Chondrocyte (in vitro differentiated cells): Measurements from ENCODE around the gene BEST4. TPM values are rescaled to one million over a fixed set of nuclear protein-coding genes. Genes with fewer than 3 reads are reported as not detected.
"Not testable (repeated sequence)": the region's sequence is repeated elsewhere in the genome, so short reads cannot be mapped to it uniquely, and the experiment has no call there.

Experiments
- DNase-seq: peaks from one replicate; pipeline ENCODE4 v3.0.0; 2021; ENCODE audit warnings: mixed read lengths, low spot score
- H3K27ac Mint-ChIP-seq: one replicate; pipeline ENCODE4 v1.8.0; 2021; ENCODE audit warnings: mild to moderate bottlenecking, moderate library complexity, mixed read lengths; ENCODE audit not compliant: unreplicated experiment
- H3K27me3 Mint-ChIP-seq: 2 replicates; pipeline ENCODE4 v1.8.0; 2021; ENCODE audit warnings: low read depth, mixed read lengths
- H3K36me3 Mint-ChIP-seq: 2 replicates; pipeline ENCODE4 v1.8.0; 2021; ENCODE audit warnings: low read depth, mixed read lengths
- H3K4me1 Mint-ChIP-seq: 2 replicates; pipeline ENCODE4 v1.8.0; 2021; ENCODE audit warnings: low read depth, mild to moderate bottlenecking, mixed read lengths
- H3K4me3 Mint-ChIP-seq: one replicate; pipeline ENCODE4 v1.8.0; 2021; ENCODE audit warnings: mild to moderate bottlenecking, moderate library complexity, mixed read lengths; ENCODE audit not compliant: unreplicated experiment
- H3K9me3 Mint-ChIP-seq: 2 replicates; pipeline ENCODE4 v1.8.0; 2021; ENCODE audit warnings: low read depth, mixed read lengths
- total RNA-seq: library from RNA; stranded (reverse); gene quantifications from 3 replicates; pipeline ENCODE4 v1.2.1, GENCODE V29; 2021
- TF ChIP-seq, protein P1 (sequence below): fragments of 200-600 bp; sonication (generic); IDR thresholded peaks from 2 replicates; pipeline ENCODE4 v1.5.0; 2021; ENCODE audit warnings: antibody characterized with exemption, mild to moderate bottlenecking, moderate library complexity

BEST4 gene
- total RNA-seq, 1 donor from 2014 or later, result 0.37 TPM

- Mint-ChIP-seq H3K4me3 (peak overlapping the region; percentile 91), H3K9me3 (no peaks in the 10 kb centered on the region), H3K36me3 (no peaks in the 10 kb centered on the region), H3K4me1 (peaks cover 15% of the 10 kb centered on the region), H3K27me3 (no peaks in the 10 kb centered on the region), H3K27ac (peak overlapping the region; percentile 97)
- DNase-seq, result no peak
- TF ChIP-seq, protein P1, sequence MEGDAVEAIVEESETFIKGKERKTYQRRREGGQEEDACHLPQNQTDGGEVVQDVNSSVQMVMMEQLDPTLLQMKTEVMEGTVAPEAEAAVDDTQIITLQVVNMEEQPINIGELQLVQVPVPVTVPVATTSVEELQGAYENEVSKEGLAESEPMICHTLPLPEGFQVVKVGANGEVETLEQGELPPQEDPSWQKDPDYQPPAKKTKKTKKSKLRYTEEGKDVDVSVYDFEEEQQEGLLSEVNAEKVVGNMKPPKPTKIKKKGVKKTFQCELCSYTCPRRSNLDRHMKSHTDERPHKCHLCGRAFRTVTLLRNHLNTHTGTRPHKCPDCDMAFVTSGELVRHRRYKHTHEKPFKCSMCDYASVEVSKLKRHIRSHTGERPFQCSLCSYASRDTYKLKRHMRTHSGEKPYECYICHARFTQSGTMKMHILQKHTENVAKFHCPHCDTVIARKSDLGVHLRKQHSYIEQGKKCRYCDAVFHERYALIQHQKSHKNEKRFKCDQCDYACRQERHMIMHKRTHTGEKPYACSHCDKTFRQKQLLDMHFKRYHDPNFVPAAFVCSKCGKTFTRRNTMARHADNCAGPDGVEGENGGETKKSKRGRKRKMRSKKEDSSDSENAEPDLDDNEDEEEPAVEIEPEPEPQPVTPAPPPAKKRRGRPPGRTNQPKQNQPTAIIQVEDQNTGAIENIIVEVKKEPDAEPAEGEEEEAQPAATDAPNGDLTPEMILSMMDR, result no peak
These were observed 47.8 kb downstream of the BEST4 start for GRCh38 chr1:44740179-44740617.

DNA sequence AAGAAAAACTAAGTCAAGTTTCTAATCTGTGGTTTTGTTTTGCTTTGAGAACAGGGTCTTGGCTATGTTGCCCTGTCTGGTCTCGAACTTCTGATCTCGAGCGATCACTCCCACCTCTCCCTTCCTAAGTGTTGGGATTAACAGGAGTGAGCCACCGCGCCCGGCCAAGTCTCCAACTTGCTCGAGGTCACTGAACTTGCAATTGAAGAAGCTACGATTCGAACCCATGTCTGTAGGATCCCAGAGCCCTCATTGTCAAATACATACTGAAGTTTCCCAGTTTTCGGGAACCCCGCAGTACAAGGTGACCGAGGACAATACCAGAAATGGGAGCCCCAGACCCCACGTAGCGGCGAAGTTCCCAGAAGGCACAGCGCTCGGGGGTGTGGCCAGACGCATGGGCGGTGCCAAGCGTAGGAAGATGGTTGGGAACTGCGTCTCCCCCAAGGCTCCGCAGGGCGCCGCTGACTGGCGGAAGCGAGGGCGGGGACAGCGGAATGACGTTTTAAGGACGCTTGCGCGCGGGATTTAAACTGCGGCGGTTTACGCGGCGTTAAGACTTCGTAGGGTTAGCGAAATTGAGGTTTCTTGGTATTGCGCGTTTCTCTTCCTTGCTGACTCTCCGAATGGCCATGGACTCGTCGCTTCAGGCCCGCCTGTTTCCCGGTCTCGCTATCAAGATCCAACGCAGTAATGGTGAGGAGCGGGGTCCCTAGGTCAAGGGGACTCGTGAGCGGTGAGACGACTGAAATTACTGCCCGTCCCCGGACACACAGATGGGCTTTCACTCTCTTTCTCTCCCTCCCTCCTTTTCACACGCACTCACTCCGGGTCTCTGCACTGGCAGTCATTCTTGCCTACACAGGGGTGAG, 48.4 kb downstream of the BEST4 start, which contains the start of gene KIF2C:
KIF2C (plus strand) TSS at position 531 of the 872 bp plus-strand sequence; CDS start at position 627, 96 bp downstream.
- Mint-ChIP-seq H3K27ac (peak within 1 kb of the TSS; percentile 97), H3K36me3 (no peaks in the 10 kb centered on the region), H3K9me3 (no peaks in the 10 kb centered on the region), H3K4me1 (peaks cover 15% of the 10 kb centered on the region), H3K4me3 (peak within 1 kb of the TSS; percentile 91), H3K27me3 (no peaks in the 10 kb centered on the region)
- DNase-seq, result peak; percentile 98
- TF ChIP-seq, protein P1, result peak; percentile 13

DNA sequence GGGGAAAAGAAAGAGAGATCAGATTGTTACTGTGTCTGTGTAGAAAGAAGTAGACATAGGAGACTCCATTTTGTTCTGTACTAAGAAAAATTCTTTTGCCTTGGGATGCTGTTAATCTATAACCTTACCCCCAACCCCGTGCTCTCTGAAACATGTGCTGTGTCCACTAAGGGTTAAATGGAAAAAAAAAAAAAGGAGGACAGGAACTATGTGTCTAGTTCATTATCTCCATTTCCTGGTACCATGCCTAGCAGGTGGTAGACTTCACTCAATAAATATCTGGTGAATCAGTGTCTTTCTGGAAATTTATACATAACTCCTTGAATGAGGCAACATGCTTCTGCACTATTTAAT, 49.0 kb downstream of the BEST4 start:
- DNase-seq, H3K27me3 Mint-ChIP-seq, H3K9me3 Mint-ChIP-seq, H3K36me3 Mint-ChIP-seq: not testable (repeated sequence)
- Mint-ChIP-seq H3K4me3 (peak overlapping the region; percentile 91), H3K4me1 (peaks cover 15% of the 10 kb centered on the region), H3K27ac (peak overlapping the region; percentile 97)

DNA sequence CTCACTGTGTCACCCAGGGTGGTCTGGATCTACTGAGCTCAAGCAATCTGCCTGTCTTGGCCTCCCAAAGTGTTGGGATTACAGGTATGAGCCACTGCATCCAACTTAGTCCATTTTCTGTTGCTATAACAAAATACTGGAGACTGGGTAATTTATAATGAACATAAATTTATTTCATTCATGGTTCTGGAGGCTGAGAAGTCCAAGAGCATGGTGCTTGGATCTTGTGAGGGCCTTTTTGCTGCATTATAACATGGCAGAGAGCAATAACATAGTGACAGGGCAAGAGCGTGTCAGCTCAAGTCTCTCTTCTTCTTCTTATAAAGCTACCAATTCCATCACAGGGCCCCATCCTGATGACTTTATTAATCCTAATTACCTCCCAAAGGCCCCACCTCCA, 52.0 kb downstream of the BEST4 start:
- no peak overlapping the region for H3K27ac Mint-ChIP-seq
- no peaks in the 10 kb centered on the region for H3K9me3 Mint-ChIP-seq
- TF ChIP-seq, protein P1, result no peak
- H3K4me3 Mint-ChIP-seq, result no peak overlapping the region
- H3K27me3 Mint-ChIP-seq, result no peaks in the 10 kb centered on the region
- no peak for DNase-seq
- H3K4me1 Mint-ChIP-seq, result peaks cover 26% of the 10 kb centered on the region
- no peaks in the 10 kb centered on the region for H3K36me3 Mint-ChIP-seq

GRCh38 chr1:44733784-44734183, 54.2 kb downstream of the BEST4 start:
- Mint-ChIP-seq H3K4me3 (no peak overlapping the region), H3K36me3 (no peaks in the 10 kb centered on the region), H3K27ac (peak overlapping the region; percentile 52), H3K4me1 (peaks cover 25% of the 10 kb centered on the region), H3K9me3 (no peaks in the 10 kb centered on the region), H3K27me3 (no peaks in the 10 kb centered on the region)
- no peak for DNase-seq
- TF ChIP-seq, protein P1, result no peak

Other genes with a start within 250 kb of the BEST4 start
- gene TMEM53, start 113.7 kb downstream of the BEST4 start, total RNA-seq, result 5.2 to 7.2 TPM (median 5.8 TPM) in 3 replicates
- 1.3 to 2.1 TPM (median 1.7 TPM) in 3 replicates for gene ARMH1, start 113.5 kb downstream of the BEST4 start, total RNA-seq
- not detected in 3 replicates for gene RNU5D-1, start 57.0 kb downstream of the BEST4 start, total RNA-seq
- 5.4 to 6.7 TPM (median 6.2 TPM) in 3 replicates for gene KIF2C, start 48.3 kb downstream of the BEST4 start, total RNA-seq
- 1,170 to 1,234 TPM (median 1,179 TPM) in 3 replicates for gene RPS8, start 12.6 kb downstream of the BEST4 start, total RNA-seq
- gene PLK3, start 12.2 kb upstream of the BEST4 start, total RNA-seq, result 24.2 to 30.0 TPM (median 29.0 TPM) in 3 replicates
- not detected in 3 replicates for gene DYNLT4, start 19.2 kb upstream of the BEST4 start, total RNA-seq
- gene BTBD19, start 20.4 kb upstream of the BEST4 start, total RNA-seq, result 43.4 to 46.5 TPM (median 44.1 TPM) in 3 replicates
- 1.3 to 2.0 TPM (median 1.3 TPM) in 3 replicates for gene PTCH2, start 55.1 kb upstream of the BEST4 start, total RNA-seq
- gene EIF2B3, start 198.4 kb upstream of the BEST4 start, total RNA-seq, result 24.4 to 37.5 TPM (median 30.0 TPM) in 3 replicates
- gene HECTD3, start 223.2 kb upstream of the BEST4 start, total RNA-seq, result 34.5 to 43.6 TPM (median 36.5 TPM) in 3 replicates
- 92.3 to 125 TPM (median 99.7 TPM) in 3 replicates for gene UROD, start 224.1 kb upstream of the BEST4 start, total RNA-seq